ENCODE data around the gene ATP2A3. TPM values are rescaled to one million over a fixed set of nuclear protein-coding genes. Genes with fewer than 3 reads are reported as not detected.
A peak's percentile ranks its signal among the peaks of the same experiment; 100 is the strongest.

Gene ATP2A3
- total RNA-seq, 6 experiments from 2014 or later, result 0.05 to 0.12 (median 0.08) TPM

GRCh38 chr17:3885970-3886369 is 78.3 kb downstream of the ATP2A3 start:
- no peaks in the 10 kb centered on the region for H3K27me3 Mint-ChIP-seq (ENCODE audit: insufficient read depth)
- TF ChIP-seq CTCF (IDR thresholded peaks at IDR 0.05), result no peak
- no peaks in the 10 kb centered on the region for H3K9me3 Mint-ChIP-seq
- DNase-seq, result peak; percentile 70
- H3K36me3 Mint-ChIP-seq (ENCODE audit: low read depth), result peaks cover 5% of the 10 kb centered on the region; the same call in 1 of the 2 replicates
- H3K4me1 Mint-ChIP-seq (ENCODE audit: low read depth), result peaks cover 53% of the 10 kb centered on the region
- H3K4me3 Mint-ChIP-seq, result no peak overlapping the region
- H3K27ac Mint-ChIP-seq, result peak overlapping the region; percentile 71

DNA sequence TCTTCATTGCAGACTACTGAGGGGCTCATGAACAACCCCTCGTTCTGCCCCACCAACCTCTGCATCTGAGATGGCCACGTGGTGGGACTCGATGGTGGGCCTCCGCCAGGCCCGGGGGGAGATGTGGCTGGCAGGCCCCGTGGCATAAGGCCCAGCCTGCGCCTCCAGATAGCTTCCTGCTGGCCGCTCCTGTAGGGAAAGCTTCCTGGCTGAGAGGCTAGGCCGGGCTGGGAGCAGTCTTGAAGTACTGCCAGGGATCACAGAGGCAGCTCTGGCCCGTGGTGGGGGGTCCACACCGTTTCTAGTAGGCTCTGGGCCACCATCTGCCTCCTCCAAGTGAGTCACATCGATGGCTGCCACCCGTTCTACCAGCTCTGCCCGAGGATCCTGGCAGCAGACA is 79.0 kb downstream of the ATP2A3 start:
- Mint-ChIP-seq H3K9me3 (no peaks in the 10 kb centered on the region), H3K27me3 (ENCODE audit: insufficient read depth) (no peaks in the 10 kb centered on the region), H3K27ac (no peak overlapping the region), H3K36me3 (ENCODE audit: low read depth) (peaks cover 5% of the 10 kb centered on the region; the same call in 1 of the 2 replicates), H3K4me3 (no peak overlapping the region), H3K4me1 (ENCODE audit: low read depth) (peaks cover 46% of the 10 kb centered on the region)
- no peak for DNase-seq
- TF ChIP-seq CTCF (IDR thresholded peaks at IDR 0.05), result no peak

DNA sequence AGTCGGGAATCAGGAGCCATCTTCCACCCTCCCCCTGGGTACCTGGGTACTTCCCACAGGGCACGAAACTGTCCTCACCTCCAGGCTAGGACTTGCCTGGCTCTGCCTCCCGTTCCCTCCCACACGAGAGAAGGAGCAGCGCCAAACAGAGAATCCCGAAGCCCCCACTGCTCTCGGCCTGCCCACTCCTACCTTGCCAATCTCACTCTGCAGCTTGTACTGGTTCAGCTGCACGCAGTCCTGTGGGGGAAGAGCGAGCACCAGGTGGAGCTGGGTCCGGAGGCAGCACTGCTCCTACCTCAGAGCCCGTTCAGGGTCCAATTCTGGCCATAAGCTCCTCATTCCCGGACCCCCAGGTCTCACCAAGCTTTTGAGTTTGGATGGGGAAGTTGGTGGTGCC is 80.0 kb downstream of the ATP2A3 start:
- H3K27ac Mint-ChIP-seq, result no peak overlapping the region
- H3K4me1 Mint-ChIP-seq (ENCODE audit: low read depth), result peaks cover 43% of the 10 kb centered on the region
- TF ChIP-seq CTCF (IDR thresholded peaks at IDR 0.05), result no peak
- no peaks in the 10 kb centered on the region for H3K9me3 Mint-ChIP-seq
- peaks cover 5% of the 10 kb centered on the region; the same call in 1 of the 2 replicates for H3K36me3 Mint-ChIP-seq (ENCODE audit: low read depth)
- no peak overlapping the region for H3K4me3 Mint-ChIP-seq
- peaks cover 1% of the 10 kb centered on the region; the same call in 1 of the 2 replicates for H3K27me3 Mint-ChIP-seq (ENCODE audit: insufficient read depth)
- DNase-seq, result no peak

DNA sequence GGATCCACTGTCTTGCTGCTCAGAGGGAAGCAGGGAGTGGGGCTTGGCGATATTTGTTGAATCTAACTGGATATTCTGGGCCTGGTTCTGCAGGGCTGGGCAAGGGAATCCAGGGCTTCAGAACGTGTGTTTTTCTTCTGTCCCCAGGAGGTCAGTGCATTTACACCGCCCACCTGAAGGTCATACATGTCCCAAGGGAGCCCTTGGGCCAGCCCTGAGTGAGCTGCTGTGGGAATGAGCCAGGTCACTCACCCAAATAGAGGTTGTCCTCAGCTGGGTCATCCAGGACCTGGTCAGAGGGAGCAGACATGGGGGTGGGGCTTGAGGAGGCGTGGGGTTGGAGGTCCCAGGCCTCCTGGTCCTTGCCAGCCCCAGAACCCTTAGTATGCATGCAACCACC is 82.0 kb downstream of the ATP2A3 start:
- no peak overlapping the region for H3K27ac Mint-ChIP-seq
- no peak for TF ChIP-seq CTCF (IDR thresholded peaks at IDR 0.05)
- no peak overlapping the region for H3K4me3 Mint-ChIP-seq
- H3K9me3 Mint-ChIP-seq, result no peaks in the 10 kb centered on the region
- H3K36me3 Mint-ChIP-seq (ENCODE audit: low read depth), result peaks cover 5% of the 10 kb centered on the region; the same call in 1 of the 2 replicates
- no peak for DNase-seq
- peaks cover 1% of the 10 kb centered on the region; the same call in 1 of the 2 replicates for H3K27me3 Mint-ChIP-seq (ENCODE audit: insufficient read depth)
- peaks cover 27% of the 10 kb centered on the region for H3K4me1 Mint-ChIP-seq (ENCODE audit: low read depth)

DNA sequence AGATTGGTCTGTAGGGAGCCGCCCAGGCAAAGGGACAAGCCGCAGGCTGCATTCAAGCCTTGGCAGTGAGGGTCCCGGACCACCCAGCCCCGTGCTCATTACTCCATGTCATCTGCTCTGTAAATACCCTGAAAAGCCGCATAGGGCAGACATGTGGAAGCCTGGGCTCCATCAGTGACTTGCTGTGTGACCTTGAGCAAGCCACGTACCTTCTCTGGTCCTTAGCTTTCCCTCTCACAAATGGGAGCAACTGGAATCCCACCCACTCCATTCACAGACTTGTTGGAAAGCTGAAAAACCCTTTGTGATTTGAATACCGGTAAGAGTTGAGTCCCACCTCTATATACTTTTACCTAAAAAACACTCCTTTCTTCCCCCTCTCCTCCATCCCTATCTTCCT is 83.3 kb downstream of the ATP2A3 start:
- Mint-ChIP-seq H3K36me3 (ENCODE audit: low read depth) (peaks cover 10% of the 10 kb centered on the region), H3K4me1 (ENCODE audit: low read depth) (peaks cover 17% of the 10 kb centered on the region), H3K27ac (no peak overlapping the region; the same call in 1 of the 2 replicates), H3K4me3 (no peak overlapping the region), H3K9me3 (no peaks in the 10 kb centered on the region), H3K27me3 (ENCODE audit: insufficient read depth) (peaks cover 1% of the 10 kb centered on the region; the same call in 1 of the 2 replicates)
- DNase-seq, result no peak
- no peak for TF ChIP-seq CTCF (IDR thresholded peaks at IDR 0.05)

Measured in HFFc6 (cell line).